Epithelial cell of esophagus (primary cell): ENCODE data around the gene ZFHX2.

Source experiments
- DNase-seq: peaks from one replicate; pipeline ENCODE4 v3.0.0; 2010; ENCODE audit warnings: low read depth
- H3K4me3 ChIP-seq: 2 replicates; pipeline ENCODE4 v1.5.1; 2011; ENCODE audit warnings: mild to moderate bottlenecking, low read length, control low read depth
- TF ChIP-seq, protein P1 (sequence below): IDR thresholded peaks from 2 replicates; pipeline ENCODE4 v1.5.1; 2011; ENCODE audit warnings: low read depth, mild to moderate bottlenecking, low read length, control low read depth, inconsistent platforms; ENCODE audit not compliant: insufficient read depth; ENCODE audit errors: missing control alignments

ZFHX2 gene

DNA sequence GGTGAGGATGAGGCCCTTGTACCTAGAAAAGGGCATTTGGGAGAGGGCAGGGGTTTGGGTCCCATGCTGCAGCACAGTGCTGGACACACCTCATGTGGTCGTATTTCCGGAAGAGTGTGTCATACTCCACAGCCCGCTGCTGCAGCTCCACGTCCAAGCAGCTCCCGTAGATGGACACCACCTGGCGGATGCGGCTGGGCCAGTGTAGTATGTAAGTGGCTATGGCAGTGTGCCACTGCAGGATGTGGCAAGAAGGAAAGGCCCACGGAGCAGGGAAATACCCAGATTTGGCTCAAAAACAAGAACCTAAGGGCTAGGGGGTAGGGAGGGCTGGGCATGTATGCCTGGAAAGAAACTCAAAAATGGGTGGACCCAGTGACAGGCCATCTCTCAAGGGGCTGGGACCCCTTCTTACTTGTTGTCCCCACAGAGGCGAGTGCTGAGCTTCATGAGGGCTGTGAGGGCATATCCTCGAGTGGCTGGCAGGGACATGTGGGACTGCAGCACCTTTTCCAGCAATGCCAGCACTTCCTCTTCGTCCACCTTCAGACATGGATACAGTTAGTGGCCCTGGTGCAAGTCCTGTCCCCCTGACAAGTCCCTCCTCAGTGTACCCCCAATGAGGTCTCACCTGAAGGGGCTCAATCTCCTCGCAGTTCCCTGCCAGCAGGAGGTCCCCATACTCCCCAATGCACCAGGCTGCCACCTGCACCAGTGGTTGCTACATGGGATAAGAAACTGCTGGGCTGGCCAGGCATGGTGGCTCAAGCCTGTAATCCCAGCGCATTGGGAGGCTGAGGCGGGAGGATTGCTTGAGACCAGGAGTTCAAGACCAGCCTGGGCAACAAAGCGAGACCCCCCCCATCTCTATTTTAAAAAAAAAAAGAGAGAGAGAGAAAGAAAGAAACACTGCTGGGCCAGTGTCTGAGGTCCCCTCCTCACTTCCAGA is 10.6 kb upstream of the ZFHX2 start:
- TF ChIP-seq, protein P1, sequence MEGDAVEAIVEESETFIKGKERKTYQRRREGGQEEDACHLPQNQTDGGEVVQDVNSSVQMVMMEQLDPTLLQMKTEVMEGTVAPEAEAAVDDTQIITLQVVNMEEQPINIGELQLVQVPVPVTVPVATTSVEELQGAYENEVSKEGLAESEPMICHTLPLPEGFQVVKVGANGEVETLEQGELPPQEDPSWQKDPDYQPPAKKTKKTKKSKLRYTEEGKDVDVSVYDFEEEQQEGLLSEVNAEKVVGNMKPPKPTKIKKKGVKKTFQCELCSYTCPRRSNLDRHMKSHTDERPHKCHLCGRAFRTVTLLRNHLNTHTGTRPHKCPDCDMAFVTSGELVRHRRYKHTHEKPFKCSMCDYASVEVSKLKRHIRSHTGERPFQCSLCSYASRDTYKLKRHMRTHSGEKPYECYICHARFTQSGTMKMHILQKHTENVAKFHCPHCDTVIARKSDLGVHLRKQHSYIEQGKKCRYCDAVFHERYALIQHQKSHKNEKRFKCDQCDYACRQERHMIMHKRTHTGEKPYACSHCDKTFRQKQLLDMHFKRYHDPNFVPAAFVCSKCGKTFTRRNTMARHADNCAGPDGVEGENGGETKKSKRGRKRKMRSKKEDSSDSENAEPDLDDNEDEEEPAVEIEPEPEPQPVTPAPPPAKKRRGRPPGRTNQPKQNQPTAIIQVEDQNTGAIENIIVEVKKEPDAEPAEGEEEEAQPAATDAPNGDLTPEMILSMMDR, result no peak
- DNase-seq, result peak; percentile 44
- H3K4me3 ChIP-seq, result no peak overlapping the region

DNA sequence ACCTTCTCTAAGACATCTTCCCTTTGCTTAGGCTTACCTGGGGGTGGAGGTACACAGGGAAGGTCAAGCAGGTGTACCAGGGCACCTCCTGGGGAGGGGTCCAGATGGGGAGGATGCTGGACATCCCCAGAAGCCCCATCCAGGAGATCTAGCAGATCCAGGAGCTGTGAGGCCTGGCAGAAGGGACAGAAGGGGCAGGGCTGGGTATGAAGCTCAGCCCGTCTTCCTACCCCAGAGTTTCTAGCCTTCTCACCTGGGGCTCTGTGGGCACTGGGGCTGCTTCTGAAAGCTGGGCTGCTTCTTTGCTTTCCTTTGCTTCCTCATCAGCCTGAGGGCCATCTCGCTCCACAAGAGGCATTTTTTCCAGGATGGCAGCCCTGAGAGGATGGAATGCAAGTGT is 9.7 kb upstream of the ZFHX2 start:
- DNase-seq, result no peak
- H3K4me3 ChIP-seq, result no peak overlapping the region
- TF ChIP-seq, protein P1, result no peak

DNA sequence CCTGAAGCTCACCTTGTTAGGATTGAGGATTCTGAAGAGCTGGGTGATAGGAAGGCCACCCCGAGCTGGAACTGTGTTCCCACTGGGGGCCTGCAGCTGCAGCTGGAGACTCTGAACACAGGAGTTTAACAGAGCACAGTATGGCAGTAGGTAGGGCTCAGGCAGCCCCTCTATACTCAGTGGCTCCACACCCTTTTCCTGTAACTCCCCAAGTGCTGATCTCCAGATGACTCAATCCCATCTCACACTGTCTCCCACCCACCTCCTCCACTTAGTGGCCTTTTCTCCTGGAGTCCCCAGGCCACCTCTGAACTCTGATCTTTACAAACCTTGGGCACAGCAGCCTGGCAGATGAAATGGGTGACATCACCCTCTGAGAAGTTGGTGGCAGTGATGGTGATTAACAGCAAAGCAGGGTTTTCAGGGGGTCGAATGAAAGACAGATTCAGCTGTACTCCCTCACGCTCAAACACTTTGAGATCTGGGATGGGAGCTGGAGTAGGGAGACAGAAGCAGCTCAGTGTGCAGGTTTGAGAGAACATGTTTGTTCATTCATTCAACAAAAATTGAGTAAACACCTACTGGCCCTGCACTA is 8.5 kb upstream of the ZFHX2 start:
- H3K4me3 ChIP-seq, result no peak overlapping the region
- TF ChIP-seq, protein P1, result no peak
- DNase-seq, result no peak

DNA sequence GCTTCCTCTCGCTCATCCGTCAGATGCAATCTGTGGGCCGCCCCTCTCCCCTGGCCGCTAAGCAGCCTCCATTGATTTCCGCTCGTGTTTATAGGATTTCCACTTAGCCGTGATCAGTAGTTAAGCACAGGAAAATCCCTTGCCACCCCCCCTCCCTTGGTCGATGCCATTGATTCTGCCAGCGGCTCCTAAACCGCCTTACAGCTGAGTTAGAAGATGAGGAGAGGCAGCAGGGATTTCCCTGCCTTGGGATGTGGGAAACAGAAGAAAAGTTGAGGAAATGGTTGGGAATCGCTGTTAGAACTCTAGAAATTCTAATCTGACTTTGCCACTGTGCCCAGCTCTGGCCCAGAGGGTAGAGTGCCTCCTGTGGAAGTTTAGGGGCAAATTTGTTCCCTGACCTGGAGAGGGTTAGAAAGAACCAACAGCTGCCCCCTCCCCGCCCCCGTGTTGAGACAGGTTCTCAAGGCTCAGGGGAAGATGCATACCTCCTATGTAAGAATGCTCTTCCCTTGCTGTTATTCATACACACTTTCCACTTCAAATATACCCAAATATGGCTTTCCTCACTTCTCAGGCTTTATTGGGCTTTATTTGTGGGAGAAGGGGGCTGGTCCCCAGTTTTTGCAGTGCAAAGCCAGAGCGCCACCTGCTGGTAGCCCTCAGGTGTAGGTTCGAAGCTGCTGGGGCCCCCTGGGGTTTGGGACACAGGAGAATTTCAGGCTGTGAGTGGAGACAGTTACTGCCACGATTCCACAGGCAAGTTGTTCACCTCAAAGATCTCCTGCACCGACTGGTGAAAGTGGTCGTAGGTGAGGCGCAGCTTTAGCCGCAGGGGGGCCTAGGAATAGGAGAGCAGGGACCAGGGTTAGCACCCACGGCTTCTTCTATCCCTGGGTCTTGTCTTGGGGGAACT is 7.7 kb upstream of the ZFHX2 start:
- DNase-seq, result peak; percentile 65
- no peak overlapping the region for H3K4me3 ChIP-seq
- TF ChIP-seq, protein P1, result peak; percentile 96

DNA sequence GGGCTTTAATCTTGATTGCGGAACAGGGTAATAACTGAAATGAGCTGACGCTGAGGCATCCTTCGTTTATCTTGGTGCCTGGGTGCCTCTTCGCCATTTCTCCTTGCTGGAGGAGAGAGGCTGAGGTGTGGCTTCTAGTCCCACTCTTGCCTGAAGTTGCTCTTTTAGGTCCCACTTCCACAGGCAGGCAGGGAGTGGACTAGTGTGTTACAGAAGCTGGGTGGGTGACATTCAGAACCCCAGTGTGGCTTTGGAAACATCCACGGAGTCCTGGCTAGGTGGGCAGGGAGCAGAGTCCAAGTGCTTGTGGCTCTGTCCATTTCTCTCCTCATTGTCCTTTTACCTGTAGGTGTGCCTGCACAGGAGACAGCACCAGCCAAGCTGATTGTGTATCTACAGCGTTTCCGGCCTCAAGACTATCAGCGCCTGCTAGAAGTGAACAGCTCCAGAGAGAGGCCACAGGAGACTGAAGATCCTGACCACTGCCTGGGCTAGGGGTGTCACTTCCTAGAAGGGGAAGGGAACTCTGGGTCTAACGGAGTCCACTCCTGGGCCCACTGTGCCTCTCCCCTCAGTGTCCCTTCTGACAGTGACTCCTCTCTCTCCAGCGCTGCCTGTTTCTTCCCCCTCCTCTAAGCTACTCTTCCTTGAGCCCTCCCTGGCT is 6.9 kb upstream of the ZFHX2 start:
- H3K4me3 ChIP-seq, result no peak overlapping the region
- TF ChIP-seq, protein P1, result no peak
- DNase-seq, result no peak

DNA sequence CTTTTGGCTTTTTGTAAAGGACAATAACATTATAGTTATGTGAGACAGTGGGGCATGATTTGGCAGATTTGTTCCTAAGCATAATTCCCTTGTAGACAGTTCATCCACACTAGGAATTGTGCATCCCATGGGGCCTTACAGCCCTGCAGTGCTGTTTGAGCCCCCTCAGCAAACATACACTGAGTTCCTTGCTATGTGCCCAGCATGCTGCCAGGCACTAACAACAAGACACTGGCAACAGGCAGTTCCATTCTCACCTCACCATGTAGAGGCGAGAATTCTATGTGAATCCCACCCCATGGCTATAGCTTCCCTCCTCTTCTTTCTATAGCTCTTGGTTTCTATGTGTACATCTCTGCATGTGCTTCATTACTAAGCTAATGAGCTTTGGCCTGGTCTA is 6.4 kb upstream of the ZFHX2 start:
- no peak for DNase-seq
- TF ChIP-seq, protein P1, result no peak
- H3K4me3 ChIP-seq, result no peak overlapping the region
